ENCODE measurements around the gene ZNF207. TPM values are rescaled to one million over a fixed set of nuclear protein-coding genes. Genes with fewer than 3 reads are reported as not detected.
"Not testable (repeated sequence)": the region's sequence is repeated elsewhere in the genome, so short reads cannot be mapped to it uniquely, and the experiment has no call there.

ZNF207 gene
- total RNA-seq, 1 donor from 2014 or later: 54.5 TPM

- Histone ChIP-seq H3K9me3 (replicated peaks) (no peaks in the 10 kb centered on the region), H3K4me3 (no peak overlapping the region), H3K27me3 (ENCODE audit: low read depth) (peaks cover 21% of the 10 kb centered on the region), H3K4me1 (no peaks in the 10 kb centered on the region), H3K36me3 (no peaks in the 10 kb centered on the region), H3K27ac (replicated peaks) (no peak overlapping the region)
- no peak for DNase-seq
- no peak for TF ChIP-seq CTCF (IDR thresholded peaks at IDR 0.05; ENCODE audit: borderline replicate concordance)
- intact Hi-C loops (cut with micrococcal nuclease): loop anchor here (5.0 kb wide), 1 partner anchor 66 kb away; no protein-coding TSS in a partner anchor
These were observed 31.9 kb upstream of the ZNF207 start for GRCh38 chr17:32318071-32318470.

GRCh38 chr17:32319548-32319905 is 30.4 kb upstream of the ZNF207 start:
- peak; percentile 96 for TF ChIP-seq CTCF (IDR thresholded peaks at IDR 0.05; ENCODE audit: borderline replicate concordance)
- intact Hi-C loops (cut with micrococcal nuclease): loop anchor here (5.0 kb wide), 1 partner anchor 67 kb away; no protein-coding TSS in a partner anchor

GRCh38 chr17:32320080-32320479 is 29.9 kb upstream of the ZNF207 start:
- DNase-seq; H3K4me1 ChIP-seq; H3K4me3 ChIP-seq; H3K9me3 ChIP-seq (replicated peaks); H3K36me3 ChIP-seq; intact Hi-C loops (cut with micrococcal nuclease); H3K27ac ChIP-seq (replicated peaks): not testable (repeated sequence)
- peaks cover 13% of the 10 kb centered on the region for H3K27me3 ChIP-seq (ENCODE audit: low read depth)

More at GRCh38 chr17:32319548-32319905, 30.4 kb upstream of the ZNF207 start:
- DNase-seq: peak; percentile 78
- H3K36me3 ChIP-seq: no peaks in the 10 kb centered on the region
- H3K4me1 ChIP-seq: peaks cover 3% of the 10 kb centered on the region
- H3K9me3 ChIP-seq (replicated peaks): no peaks in the 10 kb centered on the region
- H3K27ac ChIP-seq (replicated peaks): no peak overlapping the region
- peaks cover 18% of the 10 kb centered on the region for H3K27me3 ChIP-seq (ENCODE audit: low read depth)
- no peak overlapping the region for H3K4me3 ChIP-seq

GRCh38 chr17:32320847-32321246 is 29.1 kb upstream of the ZNF207 start:
- Histone ChIP-seq H3K27ac (replicated peaks) (no peak overlapping the region), H3K9me3 (replicated peaks) (no peaks in the 10 kb centered on the region), H3K27me3 (ENCODE audit: low read depth) (peaks cover 5% of the 10 kb centered on the region), H3K4me1 (peaks cover 3% of the 10 kb centered on the region), H3K36me3 (no peaks in the 10 kb centered on the region), H3K4me3 (no peak overlapping the region)
- no peak for DNase-seq
- intact Hi-C loops (cut with micrococcal nuclease): no loop called here
- no peak for TF ChIP-seq CTCF (IDR thresholded peaks at IDR 0.05; ENCODE audit: borderline replicate concordance)

GRCh38 chr17:32323046-32323445 is 26.9 kb upstream of the ZNF207 start:
- DNase-seq: no peak
- Histone ChIP-seq H3K36me3 (no peaks in the 10 kb centered on the region), H3K27ac (replicated peaks) (no peak overlapping the region), H3K27me3 (ENCODE audit: low read depth) (no peaks in the 10 kb centered on the region), H3K9me3 (replicated peaks) (no peaks in the 10 kb centered on the region), H3K4me1 (peaks cover 3% of the 10 kb centered on the region), H3K4me3 (no peak overlapping the region)
- intact Hi-C loops (cut with micrococcal nuclease): no loop called here
- no peak for TF ChIP-seq CTCF (IDR thresholded peaks at IDR 0.05; ENCODE audit: borderline replicate concordance)

- peaks cover 3% of the 10 kb centered on the region for H3K4me1 ChIP-seq
- H3K27me3 ChIP-seq (ENCODE audit: low read depth): no peaks in the 10 kb centered on the region
- intact Hi-C loops (cut with micrococcal nuclease): no loop called here
- H3K36me3 ChIP-seq: no peaks in the 10 kb centered on the region
- H3K27ac ChIP-seq (replicated peaks): no peak overlapping the region
- no peak for DNase-seq
- TF ChIP-seq CTCF (IDR thresholded peaks at IDR 0.05; ENCODE audit: borderline replicate concordance): no peak
- H3K4me3 ChIP-seq: peak overlapping the region; percentile 25
- no peaks in the 10 kb centered on the region for H3K9me3 ChIP-seq (replicated peaks)
These were observed 26.0 kb upstream of the ZNF207 start for GRCh38 chr17:32323811-32324491.
